Caco-2 (cell line): ENCODE data around the gene OR13J1. TPM values are rescaled to one million over a fixed set of nuclear protein-coding genes. Genes with fewer than 3 reads are reported as not detected.

Source experiments
- BruUV-seq: library from RNA; stranded (reverse); fragments of 400-500 nt; replicated peaks from 2 replicates; lab custom pipeline; 2021; lab: Mats Ljungman, UMichigan
- CTCF ChIA-PET: fragments of 300-600 bp; sonication (Branson Sonifier 250); formaldehyde crosslinking; loops from one replicate; lab custom pipeline; 2022; ENCODE audit warnings: antibody characterized with exemption; lab: Charles Lee
- POLR2A ChIA-PET: fragments of 300-600 bp; sonication (Branson Sonifier 250); formaldehyde crosslinking; loops from one replicate; lab custom pipeline; 2022; ENCODE audit warnings: antibody characterized with exemption; lab: Charles Lee
- DNase-seq, 2 experiments: peaks; one replicate each; pipeline versions ENCODE4 v3.0.0 to v3.0.0-alpha.2; 2020 to 2022
- H3K27me3 ChIP-seq: replicated peaks from 2 replicates; pipeline ENCODE4 v1.6.0; 2011; ENCODE audit warnings: low read length; ENCODE audit not compliant: control insufficient read depth, insufficient read depth
- H3K36me3 ChIP-seq: 2 replicates; pipeline ENCODE4 v1.5.1; 2011; ENCODE audit warnings: low read length; ENCODE audit not compliant: control insufficient read depth, insufficient read depth
- H3K4me1 ChIP-seq: fragments of 250-450 bp; sonication (Bioruptor Pico); 2 replicates; pipeline ENCODE4 v1.5.1; 2020; ENCODE audit warnings: mild to moderate bottlenecking
- H3K4me3 ChIP-seq: 2 replicates; pipeline ENCODE4 v1.5.1; 2011; ENCODE audit warnings: low read depth, mild to moderate bottlenecking, control low read depth, low read length
- H3K9me3 ChIP-seq: fragments of 250-450 bp; sonication (Bioruptor Pico); 2 replicates; pipeline ENCODE4 v1.5.1; 2020; ENCODE audit warnings: mild to moderate bottlenecking, moderate library complexity
- H3K27ac Mint-ChIP-seq: one replicate; pipeline ENCODE4 v1.8.0; 2022; ENCODE audit warnings: mixed read lengths; ENCODE audit not compliant: unreplicated experiment
- H3K27me3 Mint-ChIP-seq: one replicate; pipeline ENCODE4 v1.8.0; 2022; ENCODE audit warnings: mixed read lengths; ENCODE audit not compliant: insufficient read depth, unreplicated experiment
- H3K36me3 Mint-ChIP-seq: one replicate; pipeline ENCODE4 v1.8.0; 2022; ENCODE audit warnings: mild to moderate bottlenecking, mixed read lengths; ENCODE audit not compliant: insufficient read depth, unreplicated experiment
- H3K4me1 Mint-ChIP-seq: one replicate; pipeline ENCODE4 v1.8.0; 2022; ENCODE audit warnings: low read depth, mixed read lengths; ENCODE audit not compliant: unreplicated experiment
- H3K4me3 Mint-ChIP-seq: one replicate; pipeline ENCODE4 v1.8.0; 2022; ENCODE audit warnings: mild to moderate bottlenecking, moderate library complexity, mixed read lengths; ENCODE audit not compliant: unreplicated experiment
- H3K9me3 Mint-ChIP-seq: one replicate; pipeline ENCODE4 v1.8.0; 2022; ENCODE audit warnings: mixed read lengths; ENCODE audit not compliant: unreplicated experiment
- CTCF ChIP-seq, 2 experiments: fragments of 200-600 bp in 1 of 2; IDR thresholded peaks; 1 replicate in 1 of 2; 2 replicates in 1 of 2; pipeline versions ENCODE4 v1.5.1 to v1.8.0; 2011 to 2022; ENCODE audit warnings: antibody characterized with exemption in 1 of 2, control low read depth in 1 of 2, inconsistent platforms in 1 of 2, low read depth in 1 of 2, low read length in 1 of 2, mild to moderate bottlenecking in 1 of 2, moderate library complexity in 1 of 2; ENCODE audit not compliant: insufficient read depth in 1 of 2, severe bottlenecking in 1 of 2, unreplicated experiment in 1 of 2
- intact Hi-C: fragments of 100-400 bp; cut with micrococcal nuclease; formaldehyde crosslinking; loops from one replicate; pipeline ENCODE4 v1.10.0; 2022; ENCODE audit not compliant: unreplicated experiment
- total RNA-seq: library from RNA; stranded (reverse); gene quantifications from 2 replicates; pipeline ENCODE4 v1.2.3, GENCODE V29; 2022

Gene OR13J1
- total RNA-seq, 1 experiment from 2014 or later, result not detected

DNA sequence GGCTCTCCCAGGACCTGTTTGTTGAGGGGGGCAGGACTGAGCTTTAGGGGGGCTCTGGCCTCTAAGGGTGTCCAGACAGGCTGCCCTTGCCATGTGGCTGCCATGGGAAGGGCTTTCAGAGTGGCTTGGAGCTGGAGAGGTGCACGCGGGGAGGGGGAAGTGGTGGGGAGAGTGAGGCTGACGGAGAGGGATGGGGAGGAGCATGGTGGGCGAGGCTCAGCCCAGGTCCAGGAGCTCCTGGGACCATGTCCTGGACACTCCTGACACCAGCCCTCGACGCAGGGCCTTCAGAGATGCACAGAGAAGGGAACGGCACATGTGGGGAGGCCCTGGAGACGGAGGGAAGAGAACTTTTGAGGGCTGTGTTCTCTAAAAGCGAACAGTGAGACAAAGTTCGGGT is 41.5 kb upstream of the OR13J1 start:
- Histone ChIP-seq H3K27me3 (no peaks in the 10 kb centered on the region), H3K4me3 (no peak overlapping the region), H3K4me1 (peaks cover 21% of the 10 kb centered on the region), H3K9me3 (no peaks in the 10 kb centered on the region), H3K36me3 (no peaks in the 10 kb centered on the region)
- H3K36me3 Mint-ChIP-seq, result no peaks in the 10 kb centered on the region
- intact Hi-C loops, result no loop called here
- BruUV-seq, result no TSS peak
- TF ChIP-seq CTCF (IDR thresholded peaks at IDR 0.05; ENCODE audit: insufficient read depth in 1 of 2, low read depth in 1 of 2, low read length in 1 of 2, severe bottlenecking in 1 of 2, unreplicated experiment in 1 of 2), result no peak
- H3K27me3 Mint-ChIP-seq, result no peaks in the 10 kb centered on the region
- no peaks in the 10 kb centered on the region for H3K4me1 Mint-ChIP-seq
- no peak overlapping the region for H3K4me3 Mint-ChIP-seq
- ChIA-PET POLR2A (no interaction called here), CTCF (no interaction called here)
- DNase-seq, result no peak
- H3K9me3 Mint-ChIP-seq, result no peaks in the 10 kb centered on the region
- H3K27ac Mint-ChIP-seq, result no peak overlapping the region

- no peaks in the 10 kb centered on the region for H3K27me3 Mint-ChIP-seq
- Histone ChIP-seq H3K4me3 (no peak overlapping the region), H3K9me3 (no peaks in the 10 kb centered on the region), H3K4me1 (peaks cover 26% of the 10 kb centered on the region), H3K36me3 (no peaks in the 10 kb centered on the region), H3K27me3 (no peaks in the 10 kb centered on the region)
- no peaks in the 10 kb centered on the region for H3K4me1 Mint-ChIP-seq
- BruUV-seq, result no TSS peak
- CTCF ChIA-PET, result no interaction called here
- POLR2A ChIA-PET, result no interaction called here
- no peak overlapping the region for H3K27ac Mint-ChIP-seq
- H3K4me3 Mint-ChIP-seq, result no peak overlapping the region
- no peaks in the 10 kb centered on the region for H3K36me3 Mint-ChIP-seq
- intact Hi-C loops, result no loop called here
- DNase-seq, result peak in 1 of 2 experiments; percentile 47
- no peaks in the 10 kb centered on the region for H3K9me3 Mint-ChIP-seq
- peak in 1 of 2 experiments; percentile 45 for TF ChIP-seq CTCF (IDR thresholded peaks at IDR 0.05; ENCODE audit: insufficient read depth in 1 of 2, low read depth in 1 of 2, low read length in 1 of 2, severe bottlenecking in 1 of 2, unreplicated experiment in 1 of 2)
Observed at GRCh38 chr9:35910613-35911359, 40.6 kb upstream of the OR13J1 start.

- H3K4me3 ChIP-seq, result no peak overlapping the region
- no peaks in the 10 kb centered on the region for H3K9me3 ChIP-seq
- Mint-ChIP-seq H3K27me3 (no peaks in the 10 kb centered on the region), H3K4me3 (no peak overlapping the region), H3K4me1 (no peaks in the 10 kb centered on the region), H3K9me3 (no peaks in the 10 kb centered on the region), H3K27ac (no peak overlapping the region), H3K36me3 (no peaks in the 10 kb centered on the region)
- ChIA-PET CTCF (no interaction called here), POLR2A (no interaction called here)
- no peaks in the 10 kb centered on the region for H3K36me3 ChIP-seq
- intact Hi-C loops, result no loop called here
- no TSS peak for BruUV-seq
- peaks cover 34% of the 10 kb centered on the region for H3K4me1 ChIP-seq
- no peaks in the 10 kb centered on the region for H3K27me3 ChIP-seq
- no peak for TF ChIP-seq CTCF (IDR thresholded peaks at IDR 0.05; ENCODE audit: insufficient read depth in 1 of 2, low read depth in 1 of 2, low read length in 1 of 2, severe bottlenecking in 1 of 2, unreplicated experiment in 1 of 2)
- DNase-seq, result no peak
Observed at GRCh38 chr9:35909687-35910612, 39.7 kb upstream of the OR13J1 start.
